DOHH2 (cell line): ENCODE measurements around the gene SOX18.

Source experiments
- EZH2phosphoT487 ChIP-seq: fragments of 200-600 bp; sonication (generic); IDR thresholded peaks from 2 replicates; pipeline ENCODE4 v1.6.1; 2017; ENCODE audit warnings: borderline replicate concordance, mild to moderate bottlenecking, antibody characterized with exemption, low read length, moderate library complexity, mixed read lengths
- TF ChIP-seq, protein P1 (sequence below): fragments of 200-600 bp; sonication (generic); IDR thresholded peaks from one replicate; pipeline ENCODE4 v1.5.1; 2014; ENCODE audit warnings: antibody characterized with exemption, mild to moderate bottlenecking, low read depth, low read length; ENCODE audit not compliant: poor library complexity, severe bottlenecking

DNA sequence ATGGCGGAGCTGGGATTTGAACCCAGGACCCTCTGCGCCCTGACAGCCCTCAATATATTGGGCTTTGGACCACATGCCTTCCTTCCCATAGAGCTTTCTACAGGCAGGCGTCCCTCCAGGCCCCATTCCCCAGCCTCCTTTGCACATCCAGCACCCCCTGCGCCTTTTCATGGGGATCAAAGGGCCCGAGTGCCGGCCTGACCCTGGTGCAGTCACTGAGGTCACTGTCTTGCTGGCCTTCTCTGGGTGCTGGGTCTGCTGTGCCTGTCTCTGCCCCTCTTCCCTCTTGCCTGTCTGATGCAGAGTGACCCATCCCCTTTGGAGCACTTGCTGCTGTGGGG lies 32.2 kb upstream of the SOX18 start:
- TF ChIP-seq, protein P1, sequence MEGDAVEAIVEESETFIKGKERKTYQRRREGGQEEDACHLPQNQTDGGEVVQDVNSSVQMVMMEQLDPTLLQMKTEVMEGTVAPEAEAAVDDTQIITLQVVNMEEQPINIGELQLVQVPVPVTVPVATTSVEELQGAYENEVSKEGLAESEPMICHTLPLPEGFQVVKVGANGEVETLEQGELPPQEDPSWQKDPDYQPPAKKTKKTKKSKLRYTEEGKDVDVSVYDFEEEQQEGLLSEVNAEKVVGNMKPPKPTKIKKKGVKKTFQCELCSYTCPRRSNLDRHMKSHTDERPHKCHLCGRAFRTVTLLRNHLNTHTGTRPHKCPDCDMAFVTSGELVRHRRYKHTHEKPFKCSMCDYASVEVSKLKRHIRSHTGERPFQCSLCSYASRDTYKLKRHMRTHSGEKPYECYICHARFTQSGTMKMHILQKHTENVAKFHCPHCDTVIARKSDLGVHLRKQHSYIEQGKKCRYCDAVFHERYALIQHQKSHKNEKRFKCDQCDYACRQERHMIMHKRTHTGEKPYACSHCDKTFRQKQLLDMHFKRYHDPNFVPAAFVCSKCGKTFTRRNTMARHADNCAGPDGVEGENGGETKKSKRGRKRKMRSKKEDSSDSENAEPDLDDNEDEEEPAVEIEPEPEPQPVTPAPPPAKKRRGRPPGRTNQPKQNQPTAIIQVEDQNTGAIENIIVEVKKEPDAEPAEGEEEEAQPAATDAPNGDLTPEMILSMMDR: no peak
- no peak for TF ChIP-seq EZH2phosphoT487
